PFSK-1 (cell line): ENCODE measurements around the gene SORL1.

ENCODE experiments used
- FOXP2 ChIP-seq: optimal IDR thresholded peaks from 2 replicates; pipeline ENCODE3; 2011; ENCODE audit warnings: borderline replicate concordance, control low read depth, inconsistent platforms; ENCODE audit not compliant: insufficient read depth; ENCODE audit errors: extremely low read length, extremely low read depth
- POLR2AphosphoS5 ChIP-seq: IDR thresholded peaks from 2 replicates; pipeline ENCODE4 v1.6.1; 2012; ENCODE audit warnings: low read depth, mild to moderate bottlenecking, control low read depth, low read length, moderate library complexity
- SIN3A ChIP-seq: IDR thresholded peaks from 2 replicates; pipeline ENCODE4 v1.6.1; 2012; ENCODE audit warnings: mild to moderate bottlenecking, low read length, moderate library complexity, borderline replicate concordance; ENCODE audit not compliant: insufficient read depth
- TAF1 ChIP-seq: IDR thresholded peaks from 2 replicates; pipeline ENCODE4 v1.6.1; 2012; ENCODE audit warnings: low read length, control low read depth, borderline replicate concordance; ENCODE audit not compliant: insufficient read depth
- TF ChIP-seq, protein P1 (sequence below), 2 experiments: IDR thresholded peaks; 2 replicates each; pipeline versions ENCODE4 v1.6.1 to v1.8.0; 2011 to 2012; ENCODE audit warnings: low read depth in 2 of 2, low read length in 2 of 2, control low read depth in 1 of 2, inconsistent platforms in 1 of 2, mild to moderate bottlenecking in 1 of 2, moderate library complexity in 1 of 2; ENCODE audit not compliant: insufficient read depth in 1 of 2

SORL1 gene

DNA sequence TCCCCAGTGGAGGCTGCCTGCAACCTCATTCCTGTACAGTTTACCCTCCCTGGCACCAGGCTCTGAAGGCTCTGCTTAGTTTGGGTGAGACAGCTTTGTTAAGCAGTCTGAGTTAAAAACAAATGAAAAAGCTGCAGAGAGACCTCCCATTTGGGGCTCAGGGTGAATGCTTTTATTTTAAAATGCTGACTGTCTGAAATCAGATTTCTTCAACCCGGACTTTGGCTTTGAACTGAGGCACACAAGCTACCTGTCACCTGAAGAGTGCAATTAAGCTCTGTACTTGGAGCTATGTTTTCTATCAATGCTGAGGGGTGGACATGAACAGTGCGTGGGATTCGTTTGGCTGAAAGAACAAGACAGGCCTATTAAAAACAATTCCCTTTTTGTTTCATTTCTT, 218.2 kb downstream of the SORL1 start:
- TF ChIP-seq TAF1 (no peak), SIN3A (no peak), POLR2AphosphoS5 (no peak), FOXP2 (no peak)
- TF ChIP-seq, protein P1, sequence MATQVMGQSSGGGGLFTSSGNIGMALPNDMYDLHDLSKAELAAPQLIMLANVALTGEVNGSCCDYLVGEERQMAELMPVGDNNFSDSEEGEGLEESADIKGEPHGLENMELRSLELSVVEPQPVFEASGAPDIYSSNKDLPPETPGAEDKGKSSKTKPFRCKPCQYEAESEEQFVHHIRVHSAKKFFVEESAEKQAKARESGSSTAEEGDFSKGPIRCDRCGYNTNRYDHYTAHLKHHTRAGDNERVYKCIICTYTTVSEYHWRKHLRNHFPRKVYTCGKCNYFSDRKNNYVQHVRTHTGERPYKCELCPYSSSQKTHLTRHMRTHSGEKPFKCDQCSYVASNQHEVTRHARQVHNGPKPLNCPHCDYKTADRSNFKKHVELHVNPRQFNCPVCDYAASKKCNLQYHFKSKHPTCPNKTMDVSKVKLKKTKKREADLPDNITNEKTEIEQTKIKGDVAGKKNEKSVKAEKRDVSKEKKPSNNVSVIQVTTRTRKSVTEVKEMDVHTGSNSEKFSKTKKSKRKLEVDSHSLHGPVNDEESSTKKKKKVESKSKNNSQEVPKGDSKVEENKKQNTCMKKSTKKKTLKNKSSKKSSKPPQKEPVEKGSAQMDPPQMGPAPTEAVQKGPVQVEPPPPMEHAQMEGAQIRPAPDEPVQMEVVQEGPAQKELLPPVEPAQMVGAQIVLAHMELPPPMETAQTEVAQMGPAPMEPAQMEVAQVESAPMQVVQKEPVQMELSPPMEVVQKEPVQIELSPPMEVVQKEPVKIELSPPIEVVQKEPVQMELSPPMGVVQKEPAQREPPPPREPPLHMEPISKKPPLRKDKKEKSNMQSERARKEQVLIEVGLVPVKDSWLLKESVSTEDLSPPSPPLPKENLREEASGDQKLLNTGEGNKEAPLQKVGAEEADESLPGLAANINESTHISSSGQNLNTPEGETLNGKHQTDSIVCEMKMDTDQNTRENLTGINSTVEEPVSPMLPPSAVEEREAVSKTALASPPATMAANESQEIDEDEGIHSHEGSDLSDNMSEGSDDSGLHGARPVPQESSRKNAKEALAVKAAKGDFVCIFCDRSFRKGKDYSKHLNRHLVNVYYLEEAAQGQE (IDR thresholded peaks at IDR 0.05; ENCODE audit: insufficient read depth in 1 of 2, low read depth in 2 of 2, low read length in 2 of 2): no peak

DNA sequence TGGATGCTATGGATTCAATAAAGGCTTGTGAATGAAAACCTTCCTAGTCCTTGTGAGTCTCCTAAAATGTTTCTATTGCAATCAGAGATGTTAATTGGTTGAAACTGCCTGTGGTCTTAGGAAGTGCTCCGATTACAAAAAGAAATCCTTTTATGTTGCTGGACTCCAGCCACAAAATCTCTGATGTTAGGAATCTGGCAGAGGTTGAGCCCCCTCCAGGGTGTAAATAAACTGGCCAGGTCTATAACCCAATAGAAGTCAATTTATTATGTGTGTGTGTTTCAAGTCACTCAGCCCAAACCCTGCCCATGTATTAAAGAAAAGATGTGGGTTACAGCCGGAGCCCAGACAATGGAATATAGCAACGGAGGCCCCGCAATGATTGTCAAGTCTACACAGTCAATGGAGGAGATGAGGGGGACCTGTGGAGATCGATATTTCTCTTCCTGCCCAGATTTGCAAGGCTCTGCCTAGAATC, 218.7 kb downstream of the SORL1 start:
- TF ChIP-seq TAF1: no peak
- no peak for TF ChIP-seq POLR2AphosphoS5
- no peak for TF ChIP-seq FOXP2
- TF ChIP-seq, protein P1 (IDR thresholded peaks at IDR 0.05; ENCODE audit: insufficient read depth in 1 of 2, low read depth in 2 of 2, low read length in 2 of 2): no peak
- no peak for TF ChIP-seq SIN3A

DNA sequence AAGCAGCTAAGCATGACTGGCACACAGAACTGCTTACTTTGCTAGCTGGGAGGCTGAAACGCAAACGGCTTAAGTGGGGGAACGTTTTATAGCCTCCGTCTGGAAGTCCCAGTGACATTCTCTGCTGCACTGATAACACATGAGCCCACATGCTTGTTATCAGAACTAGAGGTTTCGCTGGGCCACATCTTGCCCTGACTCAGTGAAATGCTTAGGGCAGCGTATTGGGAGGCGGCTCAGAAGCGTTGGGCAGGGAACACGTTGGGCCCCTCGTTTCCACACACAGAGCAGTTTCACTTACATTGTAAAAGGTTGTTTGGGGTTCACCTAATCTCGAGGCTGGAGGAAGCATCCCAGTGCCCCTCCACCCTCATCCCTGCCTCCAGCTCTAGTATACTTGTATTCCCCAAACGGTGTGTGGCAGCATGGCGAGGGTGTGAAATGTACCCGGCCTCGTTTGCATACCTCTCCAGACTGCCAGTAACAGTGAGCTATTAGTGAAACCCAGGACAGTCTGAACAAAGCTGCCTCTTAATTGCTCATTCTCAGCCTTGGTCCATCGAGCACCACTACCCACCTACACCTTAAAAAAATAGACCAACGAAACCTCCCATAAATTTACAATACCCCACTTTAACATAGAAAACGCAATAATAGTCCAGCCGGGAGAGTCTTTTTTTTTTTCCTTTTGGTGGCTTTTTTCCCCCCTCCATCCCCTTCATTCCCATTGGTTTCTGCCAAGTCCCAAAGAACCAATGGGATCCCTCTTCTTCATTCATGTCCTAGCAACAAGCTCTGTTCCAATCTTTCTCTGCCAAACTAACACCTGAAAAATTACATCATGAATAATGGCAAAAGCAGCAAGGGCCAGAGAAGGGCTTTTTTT, 219.4 kb downstream of the SORL1 start:
- TF ChIP-seq FOXP2 (no peak), POLR2AphosphoS5 (no peak), SIN3A (no peak), TAF1 (no peak)
- TF ChIP-seq, protein P1 (IDR thresholded peaks at IDR 0.05; ENCODE audit: insufficient read depth in 1 of 2, low read depth in 2 of 2, low read length in 2 of 2): no peak

DNA sequence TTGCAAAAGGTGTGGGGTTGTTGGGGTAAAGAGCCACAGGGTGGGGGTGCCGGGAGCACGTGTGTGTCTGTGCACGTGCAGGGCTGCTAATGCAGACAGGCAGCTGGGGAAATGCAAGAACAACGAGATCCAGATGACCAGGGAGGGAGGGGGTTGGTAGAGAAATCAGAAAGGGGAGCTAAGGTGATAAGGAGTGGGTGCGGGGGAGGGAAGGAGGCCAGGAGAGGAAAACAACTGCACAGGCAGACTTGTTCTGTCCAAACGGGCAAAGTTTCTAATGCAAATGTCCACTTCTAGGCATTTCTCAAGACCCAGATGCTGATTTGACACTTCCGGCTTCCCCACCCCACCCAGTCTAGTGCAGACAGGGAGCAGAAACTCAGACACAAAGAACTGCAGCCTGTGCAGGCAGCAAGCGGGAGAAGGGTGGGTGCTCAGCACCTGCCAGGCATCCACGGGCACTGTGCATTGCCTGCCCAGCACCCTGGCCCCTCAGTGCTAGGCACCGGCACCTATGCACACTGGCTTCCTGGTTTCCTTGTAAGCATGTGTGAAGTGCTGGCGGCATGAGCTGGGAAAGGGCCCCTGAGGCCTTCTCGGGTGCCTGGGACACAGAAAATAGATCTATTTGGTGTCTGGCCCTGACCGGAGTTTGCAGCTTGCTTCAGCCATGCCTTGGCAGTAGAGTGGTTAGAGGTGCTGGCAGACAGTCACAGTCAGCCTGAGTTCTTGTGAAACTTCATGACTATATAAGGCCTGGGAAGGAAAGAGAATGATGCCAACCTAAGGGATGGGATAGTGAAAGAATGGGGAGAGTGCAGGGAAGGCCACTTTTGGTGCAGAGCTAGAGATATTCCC, 220.7 kb downstream of the SORL1 start:
- TF ChIP-seq FOXP2: no peak
- TF ChIP-seq TAF1: no peak
- no peak for TF ChIP-seq SIN3A
- no peak for TF ChIP-seq POLR2AphosphoS5
- TF ChIP-seq, protein P1 (IDR thresholded peaks at IDR 0.05; ENCODE audit: insufficient read depth in 1 of 2, low read depth in 2 of 2, low read length in 2 of 2): no peak
